NCI-H2107 (cell line): ENCODE data around the gene WDR62.
"Not testable (repeated sequence)": the region's sequence is repeated elsewhere in the genome, so short reads cannot be mapped to it uniquely, and the experiment has no call there.

Experiments used
- DNase-seq: peaks from one replicate; lab custom pipeline; 2025; lab: John Stamatoyannopoulos, UW

WDR62 gene

GRCh38 chr19:36110487-36111199 is 55.9 kb downstream of the WDR62 start, which contains the start of gene OVOL3:
Gene OVOL3, plus strand, starts transcription at chr19:36111143. Its CDS starts 60 bp downstream, at chr19:36111203.
- DNase-seq = peak; percentile 31

- DNase-seq = no peak
These were observed 56.5 kb downstream of the WDR62 start for GRCh38 chr19:36111200-36111539.

GRCh38 chr19:36112678-36113077 is 58.0 kb downstream of the WDR62 start:
- no peak for DNase-seq

GRCh38 chr19:36113425-36113824 is 58.7 kb downstream of the WDR62 start:
- DNase-seq = no peak

- no peak for DNase-seq
These were observed 59.4 kb downstream of the WDR62 start for GRCh38 chr19:36113894-36114720.

- DNase-seq = peak; percentile 97
These were observed 60.2 kb downstream of the WDR62 start, which contains the start of gene POLR2I for GRCh38 chr19:36114721-36115452. Gene POLR2I, minus strand, starts transcription at chr19:36114875. Its CDS starts 19 bp downstream, at chr19:36114856.

GRCh38 chr19:36115453-36116343 is 61.0 kb downstream of the WDR62 start, which contains the start of gene TBCB:
Gene TBCB, plus strand, starts transcription at chr19:36115468. Its CDS starts 93 bp downstream, at chr19:36115561.
- no peak for DNase-seq

GRCh38 chr19:36116344-36116637 is 61.6 kb downstream of the WDR62 start:
- DNase-seq = no peak

- DNase-seq = no peak
These were observed 65.6 kb downstream of the WDR62 start for GRCh38 chr19:36120092-36120983.

- DNase-seq = no peak
These were observed 66.3 kb downstream of the WDR62 start for GRCh38 chr19:36120984-36121358.

GRCh38 chr19:36121486-36122124 is 66.9 kb downstream of the WDR62 start:
- no peak for DNase-seq

GRCh38 chr19:36125557-36125956 is 70.9 kb downstream of the WDR62 start:
- no peak for DNase-seq

- DNase-seq = no peak
These were observed 73.7 kb downstream of the WDR62 start for GRCh38 chr19:36128392-36128736.

GRCh38 chr19:36131221-36131620 is 76.5 kb downstream of the WDR62 start:
- not testable (repeated sequence) for DNase-seq

- not testable (repeated sequence) for DNase-seq
These were observed 80.2 kb downstream of the WDR62 start for GRCh38 chr19:36134867-36135266.

- DNase-seq = no peak
These were observed 82.4 kb downstream of the WDR62 start for GRCh38 chr19:36136964-36137686.

GRCh38 chr19:36139120-36139472 is 84.4 kb downstream of the WDR62 start:
- no peak for DNase-seq

- peak; percentile 91 for DNase-seq
These were observed 85.0 kb downstream of the WDR62 start, which contains the start of gene CAPNS1 for GRCh38 chr19:36139473-36140303. Gene CAPNS1, plus strand, starts transcription at chr19:36140066. Its CDS starts 946 bp downstream, at chr19:36141012.
